TTC549 (cell line): Measurements from ENCODE around the gene BSX.

Source experiments
- FAIRE-seq: peaks from 2 replicates; lab custom pipeline; 2012; peaks lifted over from hg19 to GRCh38; lab: Jason Lieb, UNC

Gene BSX

DNA sequence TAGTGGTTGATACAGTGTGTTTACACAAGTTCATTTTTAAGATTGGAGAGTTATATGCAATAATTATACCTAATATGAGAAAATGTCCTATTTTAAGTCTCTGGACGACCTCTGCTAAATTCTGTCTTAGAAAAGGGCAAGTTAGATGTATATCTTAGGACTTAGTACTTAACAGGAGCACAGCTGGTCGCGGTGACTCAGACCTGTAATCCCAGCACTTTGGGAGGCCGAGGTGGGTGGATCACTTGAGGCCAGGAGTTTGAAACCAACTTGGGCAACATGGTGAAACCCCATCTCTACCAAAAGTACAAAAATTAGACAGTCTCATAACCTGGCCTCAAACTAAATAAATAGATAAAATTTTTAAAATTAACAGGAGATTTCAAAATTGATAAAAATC lies 27.2 kb downstream of the BSX start:
- FAIRE-seq: no peak

DNA sequence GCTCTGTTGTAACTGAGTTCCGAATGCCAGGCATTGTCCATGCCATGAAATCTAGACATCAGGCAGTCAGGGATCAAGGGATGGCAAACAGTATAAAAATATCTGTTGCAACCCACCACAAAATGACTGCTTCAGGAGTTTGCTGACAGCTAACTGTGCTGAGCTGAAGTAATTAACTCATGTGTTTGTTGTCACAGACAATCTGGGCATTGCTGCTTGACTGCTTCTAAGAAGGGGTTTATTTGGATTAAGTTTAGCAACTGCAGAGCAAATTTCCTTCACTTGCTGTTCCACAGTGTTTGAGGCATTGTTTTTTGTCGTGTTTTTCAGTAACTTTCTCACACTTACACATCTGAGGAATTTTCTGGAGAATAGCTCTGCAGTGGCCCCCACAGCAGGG lies 30.4 kb downstream of the BSX start:
- no peak for FAIRE-seq

DNA sequence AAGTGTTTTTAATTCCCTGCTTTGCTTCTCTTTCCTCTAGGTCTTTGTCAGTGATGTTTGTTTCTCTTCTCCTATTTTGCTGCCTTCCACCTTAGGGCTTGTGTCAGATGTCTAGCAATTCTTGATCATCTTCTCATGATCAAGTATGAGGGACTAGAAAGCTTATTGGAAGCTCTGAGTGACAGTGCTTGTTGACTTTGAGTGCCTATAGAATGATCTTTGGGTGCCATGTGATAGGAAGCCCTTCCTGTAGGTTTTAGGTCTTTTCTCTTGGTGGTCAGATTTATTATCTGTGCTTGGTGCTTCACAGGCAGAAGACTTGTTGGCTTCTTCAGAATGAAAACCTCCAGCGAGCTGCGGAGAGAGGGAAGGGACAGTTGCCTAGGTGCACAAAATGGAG lies 43.1 kb downstream of the BSX start:
- FAIRE-seq: no peak

DNA sequence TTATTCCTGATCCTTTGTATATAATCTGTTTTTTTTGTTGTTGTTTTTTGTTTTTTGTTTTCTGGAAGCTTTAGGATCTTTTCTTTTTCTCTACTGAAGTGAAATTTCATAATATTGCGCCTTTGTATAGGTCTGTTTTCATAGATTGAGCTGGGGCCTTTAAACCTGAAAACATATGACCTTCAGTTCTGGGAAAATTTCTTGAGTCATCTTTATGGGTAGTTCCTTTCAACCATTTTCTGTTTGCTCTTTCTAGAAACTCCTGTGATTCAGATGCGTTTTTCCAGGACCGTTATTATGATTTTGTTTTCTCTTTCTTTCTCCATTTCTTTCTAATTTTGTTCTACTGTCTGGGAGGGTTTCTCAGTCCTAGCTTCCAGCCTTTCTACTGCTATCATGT lies 43.7 kb downstream of the BSX start:
- FAIRE-seq: no peak

DNA sequence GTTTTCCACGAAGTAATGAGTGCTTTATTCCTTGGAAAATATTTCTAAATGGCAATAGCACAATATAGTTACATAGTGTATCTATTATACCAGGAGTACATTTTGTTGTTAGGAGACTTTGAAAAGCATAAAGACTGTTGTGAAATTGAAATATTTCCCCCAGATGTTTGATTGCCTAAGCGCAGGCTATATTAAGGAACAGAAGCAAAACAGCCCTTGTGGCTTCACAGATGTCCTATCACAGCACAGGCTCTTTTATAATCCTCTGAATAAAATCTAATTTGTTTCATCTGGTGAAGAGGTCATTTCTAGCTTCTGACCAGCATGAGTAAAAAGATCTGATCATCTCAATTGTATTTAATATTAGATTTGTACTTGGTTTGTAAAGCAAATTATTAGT lies 48.2 kb downstream of the BSX start:
- no peak for FAIRE-seq

DNA sequence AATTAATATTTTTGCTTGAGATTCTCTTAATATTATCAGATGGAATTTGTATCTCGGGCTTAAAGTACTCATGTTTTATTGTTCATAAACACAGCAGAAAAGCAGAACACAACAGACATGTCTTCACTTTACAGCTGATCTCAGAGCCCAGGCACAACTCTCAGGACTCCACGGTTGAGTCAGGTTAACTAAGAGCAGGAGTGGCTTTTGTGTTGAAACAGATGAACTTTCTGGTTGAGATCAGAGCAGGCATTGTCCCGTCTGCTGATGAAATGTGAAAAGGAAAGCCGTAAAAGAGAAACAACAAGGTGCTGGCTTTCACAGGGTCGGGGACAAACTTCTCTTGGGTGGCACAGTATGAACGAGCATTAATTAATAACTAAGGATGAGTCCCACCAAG lies 50.1 kb downstream of the BSX start:
- no peak for FAIRE-seq
